ENCODE results near the gene PIGA. TPM values are rescaled to one million over a fixed set of nuclear protein-coding genes. Genes with fewer than 3 reads are reported as not detected.

The PIGA gene
- total and polyA plus RNA-seq, 4 donors = 11.7 to 72.8 (median 18.8) TPM

- no peak for TF ChIP-seq CTCF (IDR thresholded peaks at IDR 0.05; ENCODE audit: control extremely low read depth, extremely low read depth)
- Histone ChIP-seq H3K9ac (ENCODE audit: insufficient read depth in 1 of 2, low read length in 2 of 2) (no peak overlapping the region), H3K36me3 (ENCODE audit: control insufficient read depth in 4 of 4, insufficient read depth in 4 of 4, low read length in 4 of 4) (peaks cover 0 to 5% (median 0%) of the 10 kb centered on the region in 4 donors), H3K4me1 (ENCODE audit: control insufficient read depth in 5 of 5, insufficient read depth in 5 of 5, low read length in 5 of 5) (peaks cover 0 to 15% (median 0%) of the 10 kb centered on the region in 5 donors), H3K27ac (ENCODE audit: low read depth in 1 of 2, low read length in 1 of 2) (no peak overlapping the region), H3K9me3 (ENCODE audit: control insufficient read depth in 4 of 4, insufficient read depth in 3 of 4, low read length in 3 of 4) (no peaks in the 10 kb centered on the region), H3K27me3 (ENCODE audit: control insufficient read depth in 3 of 3, insufficient read depth in 3 of 3, low read length in 2 of 3) (peaks cover 0 to 33% (median 29%) of the 10 kb centered on the region in 3 donors), H3K4me3 (no peak overlapping the region)
- no peak for DNase-seq
- no peak for ATAC-seq (ENCODE audit: insufficient read depth, low FRiP score)
These were observed 8.8 kb upstream of the PIGA start for GRCh38 chrX:15344106-15344505.

GRCh38 chrX:15343075-15343476 is 7.8 kb upstream of the PIGA start:
- 49 to 71% methylated on average over 5 of the region's 5 CpGs for WGBS, 2 donors
- peak; percentile 59 for ATAC-seq (ENCODE audit: insufficient read depth, low FRiP score)
- Histone ChIP-seq H3K9me3 (ENCODE audit: control insufficient read depth in 4 of 4, insufficient read depth in 3 of 4, low read length in 3 of 4) (no peaks in the 10 kb centered on the region), H3K4me1 (ENCODE audit: control insufficient read depth in 5 of 5, insufficient read depth in 5 of 5, low read length in 5 of 5) (peaks cover 0 to 15% (median 0%) of the 10 kb centered on the region in 5 donors), H3K27ac (ENCODE audit: low read depth in 1 of 2, low read length in 1 of 2) (no peak overlapping the region), H3K9ac (ENCODE audit: insufficient read depth in 1 of 2, low read length in 2 of 2) (no peak overlapping the region), H3K4me3 (no peak overlapping the region), H3K36me3 (ENCODE audit: control insufficient read depth in 4 of 4, insufficient read depth in 4 of 4, low read length in 4 of 4) (no peaks in the 10 kb centered on the region), H3K27me3 (ENCODE audit: control insufficient read depth in 3 of 3, insufficient read depth in 3 of 3, low read length in 2 of 3) (peaks cover 0 to 42% (median 24%) of the 10 kb centered on the region in 3 donors)
- DNase-seq = peak; percentile 66 to 93 (median 91)
- no peak for TF ChIP-seq CTCF (IDR thresholded peaks at IDR 0.05; ENCODE audit: control extremely low read depth, extremely low read depth)

GRCh38 chrX:15340867-15341266 is 5.5 kb upstream of the PIGA start:
- Histone ChIP-seq H3K27ac (ENCODE audit: low read depth in 1 of 2, low read length in 1 of 2) (no peak overlapping the region), H3K9ac (ENCODE audit: insufficient read depth in 1 of 2, low read length in 2 of 2) (no peak overlapping the region), H3K4me3 (no peak overlapping the region), H3K9me3 (ENCODE audit: control insufficient read depth in 4 of 4, insufficient read depth in 3 of 4, low read length in 3 of 4) (no peaks in the 10 kb centered on the region), H3K36me3 (ENCODE audit: control insufficient read depth in 4 of 4, insufficient read depth in 4 of 4, low read length in 4 of 4) (no peaks in the 10 kb centered on the region), H3K4me1 (ENCODE audit: control insufficient read depth in 5 of 5, insufficient read depth in 5 of 5, low read length in 5 of 5) (peaks cover 0 to 15% (median 0%) of the 10 kb centered on the region in 5 donors), H3K27me3 (ENCODE audit: control insufficient read depth in 3 of 3, insufficient read depth in 3 of 3, low read length in 2 of 3) (peaks cover 0 to 46% (median 27%) of the 10 kb centered on the region in 3 donors)
- ATAC-seq (ENCODE audit: insufficient read depth, low FRiP score) (no peak), DNase-seq (no peak)
- TF ChIP-seq CTCF (IDR thresholded peaks at IDR 0.05; ENCODE audit: control extremely low read depth, extremely low read depth) = no peak
- 97% methylated on average over 2 of the region's 2 CpGs for WGBS, 2 donors

GRCh38 chrX:15336023-15336413 is 695 bp upstream of the PIGA start:
- DNase-seq (peak; percentile 75 to 81 (median 78)), ATAC-seq (ENCODE audit: insufficient read depth, low FRiP score) (no peak)
- H3K4me1 ChIP-seq (ENCODE audit: control insufficient read depth in 5 of 5, insufficient read depth in 5 of 5, low read length in 5 of 5) = peaks cover 0 to 4% (median 0%) of the 10 kb centered on the region in 5 donors
- TF ChIP-seq CTCF (IDR thresholded peaks at IDR 0.05; ENCODE audit: control extremely low read depth, extremely low read depth) = no peak
- peaks cover 0 to 4% (median 0%) of the 10 kb centered on the region in 4 donors for H3K9me3 ChIP-seq (ENCODE audit: control insufficient read depth in 4 of 4, insufficient read depth in 3 of 4, low read length in 3 of 4)
- peak overlapping the region; percentile 36 to 84 for H3K27ac ChIP-seq (ENCODE audit: low read depth in 1 of 2, low read length in 1 of 2)
- no peak overlapping the region for H3K4me3 ChIP-seq
- H3K9ac ChIP-seq (ENCODE audit: insufficient read depth in 1 of 2, low read length in 2 of 2) = peak overlapping the region; percentile 68 to 70
- peaks cover 4 to 10% (median 6%) of the 10 kb centered on the region in 4 donors for H3K36me3 ChIP-seq (ENCODE audit: control insufficient read depth in 4 of 4, insufficient read depth in 4 of 4, low read length in 4 of 4)
- H3K27me3 ChIP-seq (ENCODE audit: control insufficient read depth in 3 of 3, insufficient read depth in 3 of 3, low read length in 2 of 3) = peaks cover 0 to 52% (median 25%) of the 10 kb centered on the region in 3 donors
- WGBS, 2 donors = 0 to 37% methylated on average over 10 of the region's 10 CpGs
